ENCODE data around the gene MGLL.

GRCh38 chr3:127776347-127776746 is 46.0 kb downstream of the MGLL start:
- TF ChIP-seq, protein P1, sequence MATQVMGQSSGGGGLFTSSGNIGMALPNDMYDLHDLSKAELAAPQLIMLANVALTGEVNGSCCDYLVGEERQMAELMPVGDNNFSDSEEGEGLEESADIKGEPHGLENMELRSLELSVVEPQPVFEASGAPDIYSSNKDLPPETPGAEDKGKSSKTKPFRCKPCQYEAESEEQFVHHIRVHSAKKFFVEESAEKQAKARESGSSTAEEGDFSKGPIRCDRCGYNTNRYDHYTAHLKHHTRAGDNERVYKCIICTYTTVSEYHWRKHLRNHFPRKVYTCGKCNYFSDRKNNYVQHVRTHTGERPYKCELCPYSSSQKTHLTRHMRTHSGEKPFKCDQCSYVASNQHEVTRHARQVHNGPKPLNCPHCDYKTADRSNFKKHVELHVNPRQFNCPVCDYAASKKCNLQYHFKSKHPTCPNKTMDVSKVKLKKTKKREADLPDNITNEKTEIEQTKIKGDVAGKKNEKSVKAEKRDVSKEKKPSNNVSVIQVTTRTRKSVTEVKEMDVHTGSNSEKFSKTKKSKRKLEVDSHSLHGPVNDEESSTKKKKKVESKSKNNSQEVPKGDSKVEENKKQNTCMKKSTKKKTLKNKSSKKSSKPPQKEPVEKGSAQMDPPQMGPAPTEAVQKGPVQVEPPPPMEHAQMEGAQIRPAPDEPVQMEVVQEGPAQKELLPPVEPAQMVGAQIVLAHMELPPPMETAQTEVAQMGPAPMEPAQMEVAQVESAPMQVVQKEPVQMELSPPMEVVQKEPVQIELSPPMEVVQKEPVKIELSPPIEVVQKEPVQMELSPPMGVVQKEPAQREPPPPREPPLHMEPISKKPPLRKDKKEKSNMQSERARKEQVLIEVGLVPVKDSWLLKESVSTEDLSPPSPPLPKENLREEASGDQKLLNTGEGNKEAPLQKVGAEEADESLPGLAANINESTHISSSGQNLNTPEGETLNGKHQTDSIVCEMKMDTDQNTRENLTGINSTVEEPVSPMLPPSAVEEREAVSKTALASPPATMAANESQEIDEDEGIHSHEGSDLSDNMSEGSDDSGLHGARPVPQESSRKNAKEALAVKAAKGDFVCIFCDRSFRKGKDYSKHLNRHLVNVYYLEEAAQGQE (IDR thresholded peaks at IDR 0.05; ENCODE audit: low read depth) = no peak
- TF ChIP-seq POLR2AphosphoS5 (IDR thresholded peaks at IDR 0.05; ENCODE audit: low read depth, low read length) (no peak), CEBPB (IDR thresholded peaks at IDR 0.05; ENCODE audit: low read depth) (no peak), EZH2 (IDR thresholded peaks at IDR 0.05) (no peak), SP1 (IDR thresholded peaks at IDR 0.05; ENCODE audit: low read depth) (no peak), POLR2A (IDR thresholded peaks at IDR 0.05; ENCODE audit: borderline replicate concordance, extremely low read depth, insufficient read depth, insufficient read length) (no peak), TCF7L2 (IDR thresholded peaks at IDR 0.05; ENCODE audit: borderline replicate concordance, extremely low read depth, insufficient read depth, insufficient read length) (no peak), ZNF274 (IDR thresholded peaks at IDR 0.05; ENCODE audit: low read depth, low read length) (no peak), EZH2phosphoT487 (IDR thresholded peaks at IDR 0.05; ENCODE audit: borderline replicate concordance) (no peak), FOSL1 (IDR thresholded peaks at IDR 0.05; ENCODE audit: low read depth) (no peak), ATF3 (IDR thresholded peaks at IDR 0.05) (no peak)
- TF ChIP-seq, protein P2, sequence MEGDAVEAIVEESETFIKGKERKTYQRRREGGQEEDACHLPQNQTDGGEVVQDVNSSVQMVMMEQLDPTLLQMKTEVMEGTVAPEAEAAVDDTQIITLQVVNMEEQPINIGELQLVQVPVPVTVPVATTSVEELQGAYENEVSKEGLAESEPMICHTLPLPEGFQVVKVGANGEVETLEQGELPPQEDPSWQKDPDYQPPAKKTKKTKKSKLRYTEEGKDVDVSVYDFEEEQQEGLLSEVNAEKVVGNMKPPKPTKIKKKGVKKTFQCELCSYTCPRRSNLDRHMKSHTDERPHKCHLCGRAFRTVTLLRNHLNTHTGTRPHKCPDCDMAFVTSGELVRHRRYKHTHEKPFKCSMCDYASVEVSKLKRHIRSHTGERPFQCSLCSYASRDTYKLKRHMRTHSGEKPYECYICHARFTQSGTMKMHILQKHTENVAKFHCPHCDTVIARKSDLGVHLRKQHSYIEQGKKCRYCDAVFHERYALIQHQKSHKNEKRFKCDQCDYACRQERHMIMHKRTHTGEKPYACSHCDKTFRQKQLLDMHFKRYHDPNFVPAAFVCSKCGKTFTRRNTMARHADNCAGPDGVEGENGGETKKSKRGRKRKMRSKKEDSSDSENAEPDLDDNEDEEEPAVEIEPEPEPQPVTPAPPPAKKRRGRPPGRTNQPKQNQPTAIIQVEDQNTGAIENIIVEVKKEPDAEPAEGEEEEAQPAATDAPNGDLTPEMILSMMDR (IDR thresholded peaks at IDR 0.05 in 2 of 3, conservative IDR thresholded peaks at IDR 0.05 in 1 of 3; ENCODE audit: borderline replicate concordance in 1 of 3, insufficient read depth in 1 of 3, low read depth in 2 of 3, low read length in 2 of 3) = no peak
